ENCODE data around the gene KIZ. TPM values are rescaled to one million over a fixed set of nuclear protein-coding genes. Genes with fewer than 3 reads are reported as not detected.
A peak's percentile ranks its signal among the peaks of the same experiment; 100 is the strongest.

The KIZ gene
- total and polyA plus RNA-seq, 2 donors (not counting 1 experiment from before 2014, with no cell fraction given): 19.7 to 40.4 TPM

DNA sequence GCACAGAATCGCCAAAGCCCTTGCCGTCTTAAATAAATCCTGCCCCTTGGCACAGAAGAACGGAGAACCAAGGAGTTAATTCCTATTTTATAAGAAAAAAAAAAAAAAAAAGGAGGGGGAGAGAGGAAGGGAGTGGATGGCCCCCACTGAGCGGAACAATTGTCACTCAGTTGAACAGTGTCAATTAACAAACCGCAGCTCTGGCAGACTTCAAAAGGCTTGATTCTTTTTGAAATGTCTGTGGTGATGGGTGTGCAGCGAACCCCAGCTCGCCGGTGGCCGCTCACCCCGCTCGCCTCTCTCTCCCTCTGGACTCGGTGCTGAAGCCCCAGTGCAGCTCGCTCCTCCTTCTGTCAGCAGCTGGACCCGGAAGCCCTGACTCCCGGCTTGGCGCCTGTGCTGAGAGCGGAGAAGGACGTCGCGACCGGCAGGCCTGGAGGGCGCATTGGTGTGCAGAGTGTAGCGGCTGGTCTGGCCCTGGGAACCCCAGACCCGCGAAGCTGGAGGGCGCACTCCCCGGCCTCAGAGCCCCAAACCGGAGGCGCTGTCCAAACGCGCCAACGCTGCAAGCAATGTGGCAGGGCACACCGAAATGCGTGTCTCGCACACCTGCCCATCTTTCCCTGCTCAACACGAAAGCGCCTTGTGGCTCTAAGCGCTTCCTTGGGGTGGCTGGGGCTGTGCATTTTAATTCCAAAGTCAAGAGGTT is 23.1 kb upstream of the KIZ start:
- Mint-ChIP-seq H3K4me1 (peaks cover 36% of the 10 kb centered on the region), H3K27ac (peak overlapping the region; percentile 15), H3K4me3 (peak overlapping the region; percentile 95), H3K9me3 (ENCODE audit: insufficient read depth) (no peaks in the 10 kb centered on the region), H3K27me3 (peaks cover 73% of the 10 kb centered on the region)
- Histone ChIP-seq H3K4me3 (ENCODE audit: control extremely low read depth in 1 of 5, extremely low read depth in 1 of 5, insufficient read depth in 1 of 5, low read depth in 2 of 5, low read length in 4 of 5) (peak overlapping the region in 4 of 5 experiments; percentile 34 to 77 (median 69)), H3K9me3 (ENCODE audit: control extremely low read depth in 1 of 3, control insufficient read depth in 2 of 3, insufficient read depth in 1 of 3, low read length in 2 of 3) (peaks cover 1 to 64% (median 8%) of the 10 kb centered on the region in 3 donors), H2AFZ (ENCODE audit: insufficient read depth, low read depth, low read length, poor library complexity, severe bottlenecking) (peak overlapping the region; percentile 86), H3K27me3 (replicated peaks in 1 of 4; ENCODE audit: control extremely low read depth in 1 of 4, control insufficient read depth in 3 of 4, insufficient read depth in 4 of 4, low read length in 3 of 4) (peaks cover 1 to 93% (median 70%) of the 10 kb centered on the region in 4 experiments), H3K4me1 (ENCODE audit: control insufficient read depth in 2 of 2, insufficient read depth in 2 of 2, low read length in 2 of 2) (peaks cover 57 to 65% of the 10 kb centered on the region in 2 donors), H4K20me1 (ENCODE audit: control insufficient read depth, insufficient read depth, low read length, poor library complexity, severe bottlenecking) (no peaks in the 10 kb centered on the region), H3K4me2 (replicated peaks; ENCODE audit: low read depth, low read length, poor library complexity, severe bottlenecking) (peak overlapping the region; percentile 96), H3K36me3 (replicated peaks in 1 of 2; ENCODE audit: control extremely low read depth in 1 of 2, control insufficient read depth in 1 of 2, extremely low read depth in 1 of 2, insufficient read depth in 2 of 2, low read length in 1 of 2) (no peaks in the 10 kb centered on the region), H3K79me2 (ENCODE audit: control insufficient read depth, insufficient read depth, low read length) (no peaks in the 10 kb centered on the region), H3K9ac (ENCODE audit: low read length) (peak overlapping the region; percentile 72), H3K27ac (ENCODE audit: low read length in 2 of 2) (no peak overlapping the region)
- ChIA-PET CTCF (interaction anchor here (1.4 kb wide), 1 partner anchor 403 kb away, joined by 3 read pairs; no protein-coding TSS in a partner anchor), POLR2A (no interaction called here)
- TF ChIP-seq, protein P1, sequence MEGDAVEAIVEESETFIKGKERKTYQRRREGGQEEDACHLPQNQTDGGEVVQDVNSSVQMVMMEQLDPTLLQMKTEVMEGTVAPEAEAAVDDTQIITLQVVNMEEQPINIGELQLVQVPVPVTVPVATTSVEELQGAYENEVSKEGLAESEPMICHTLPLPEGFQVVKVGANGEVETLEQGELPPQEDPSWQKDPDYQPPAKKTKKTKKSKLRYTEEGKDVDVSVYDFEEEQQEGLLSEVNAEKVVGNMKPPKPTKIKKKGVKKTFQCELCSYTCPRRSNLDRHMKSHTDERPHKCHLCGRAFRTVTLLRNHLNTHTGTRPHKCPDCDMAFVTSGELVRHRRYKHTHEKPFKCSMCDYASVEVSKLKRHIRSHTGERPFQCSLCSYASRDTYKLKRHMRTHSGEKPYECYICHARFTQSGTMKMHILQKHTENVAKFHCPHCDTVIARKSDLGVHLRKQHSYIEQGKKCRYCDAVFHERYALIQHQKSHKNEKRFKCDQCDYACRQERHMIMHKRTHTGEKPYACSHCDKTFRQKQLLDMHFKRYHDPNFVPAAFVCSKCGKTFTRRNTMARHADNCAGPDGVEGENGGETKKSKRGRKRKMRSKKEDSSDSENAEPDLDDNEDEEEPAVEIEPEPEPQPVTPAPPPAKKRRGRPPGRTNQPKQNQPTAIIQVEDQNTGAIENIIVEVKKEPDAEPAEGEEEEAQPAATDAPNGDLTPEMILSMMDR (IDR thresholded peaks at IDR 0.05): no peak
- TF ChIP-seq EZH2 (IDR thresholded peaks at IDR 0.05; ENCODE audit: borderline replicate concordance, insufficient read depth, low read depth, low read length, poor library complexity, severe bottlenecking): peak; percentile 67
- intact Hi-C loops (cut with micrococcal nuclease): loop anchor here (5.0 kb wide), 2 partner anchors 290 to 410 kb away; partner anchors contain the start of gene NKX2-2
- ATAC-seq (ENCODE audit: low read depth): peak; percentile 19
- 7% methylated on average over 34 of the region's 38 CpGs for WGBS (ENCODE audit: insufficient coverage)
- DNase-seq: peak; percentile 61
